NB4 (cell line): ENCODE data around the gene KCNK15.

Experiments
- CTCF ChIP-seq: IDR thresholded peaks from one replicate; pipeline ENCODE4 v1.5.1; 2012; ENCODE audit warnings: low read depth, low read length
- MAX ChIP-seq: IDR thresholded peaks from 2 replicates; pipeline ENCODE4 v1.6.1; 2011; ENCODE audit warnings: low read depth, low read length
- MYC ChIP-seq: IDR thresholded peaks from 2 replicates; pipeline ENCODE4 v1.6.1; 2011; ENCODE audit warnings: low read depth, low read length
- POLR2A ChIP-seq: IDR thresholded peaks from 2 replicates; pipeline ENCODE4 v1.6.1; 2011; ENCODE audit warnings: mild to moderate bottlenecking; ENCODE audit not compliant: insufficient read length; ENCODE audit errors: extremely low read depth

GRCh38 chr20:44746367-44747165, 901 bp downstream of the KCNK15 start:
- no peak for TF ChIP-seq POLR2A
- no peak for TF ChIP-seq CTCF
- TF ChIP-seq MAX, result no peak
- TF ChIP-seq MYC, result no peak
